ENCODE results near the gene PIGT. TPM values are rescaled to one million over a fixed set of nuclear protein-coding genes. Genes with fewer than 3 reads are reported as not detected.

Gene PIGT
- total RNA-seq, 1 experiment from 2014 or later = 101 TPM

DNA sequence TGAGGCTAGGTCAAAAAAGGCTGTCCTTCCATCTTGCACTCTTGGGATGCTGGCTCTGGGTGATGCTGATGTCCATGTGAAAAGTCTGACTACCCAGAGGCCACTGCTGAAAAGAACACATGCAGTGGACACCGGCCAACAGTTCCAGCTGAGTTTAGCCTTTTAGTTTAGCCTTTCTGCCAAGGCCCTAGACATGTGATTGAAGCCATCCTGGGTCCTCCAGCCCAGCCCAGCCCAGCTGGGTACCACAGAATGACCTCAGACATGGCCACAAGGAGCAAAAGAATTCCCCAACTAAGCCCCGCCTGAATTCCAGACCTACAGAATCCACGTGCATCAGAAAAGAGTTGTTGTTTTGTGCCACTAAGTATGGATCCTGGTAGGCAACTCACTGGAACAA lies 17.4 kb downstream of the PIGT start:
- Histone ChIP-seq H3K9me3 (ENCODE audit: insufficient read depth, low read depth) (no peaks in the 10 kb centered on the region), H3F3A (ENCODE audit: insufficient read depth, low read depth) (peaks cover 4% of the 10 kb centered on the region; the same call in 1 of the 2 replicates), H3K79me2 (ENCODE audit: low read depth) (no peaks in the 10 kb centered on the region), H3K9me2 (ENCODE audit: insufficient read depth) (no peaks in the 10 kb centered on the region), H4K20me1 (ENCODE audit: insufficient read depth) (no peaks in the 10 kb centered on the region), H3K27me3 (ENCODE audit: insufficient read depth, low read depth) (no peaks in the 10 kb centered on the region), H3K27ac (no peak overlapping the region), H3K36me3 (ENCODE audit: low read depth) (no peaks in the 10 kb centered on the region), H3K4me2 (no peak overlapping the region), H2AFZ (no peak overlapping the region), H3K4me3 (no peak overlapping the region), H3K4me1 (replicated peaks; ENCODE audit: insufficient read depth) (0 out of 2 replicates have a peak, but pooled peaks cover 3% of the 10 kb centered on the region)
- CTCF ChIA-PET = no interaction called here
- peak; percentile 21 to 47 for DNase-seq
- TF ChIP-seq CTCF (conservative IDR thresholded peaks at IDR 0.05) (no peak), EZH2 (IDR thresholded peaks at IDR 0.05; ENCODE audit: low read depth) (no peak)
- intact Hi-C loops (cut with micrococcal nuclease; ENCODE audit: unreplicated experiment) = no loop called here
- BruUV-seq (replicated peaks) = no TSS peak
- POLR2A ChIA-PET (ENCODE audit: unreplicated experiment) = interaction anchor here (0.6 kb wide), 1 partner anchor 18 kb away, joined by 3 read pairs; the partner anchor contains the start of gene PIGT

DNA sequence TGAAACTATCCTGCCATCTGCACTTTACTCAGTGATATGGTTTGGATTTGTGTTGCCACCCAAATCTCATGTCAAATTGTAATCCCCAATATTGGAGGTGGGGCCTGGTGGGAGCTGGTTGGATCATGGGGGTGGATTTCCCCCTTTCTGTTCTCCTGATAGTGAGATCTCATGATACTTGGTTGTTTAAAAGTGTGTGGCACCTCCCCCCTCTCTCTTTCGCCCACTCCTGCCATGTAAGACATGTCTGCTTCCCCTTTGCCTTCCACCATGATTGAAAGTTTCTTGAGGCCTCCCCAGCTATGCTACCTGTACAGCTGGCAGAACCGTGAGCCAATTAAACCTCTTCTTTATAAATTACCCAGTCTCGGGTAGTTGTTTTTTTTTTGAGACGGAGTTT lies 18.0 kb downstream of the PIGT start:
- no peak for DNase-seq
- Histone ChIP-seq H3K4me2 (no peak overlapping the region), H3F3A (ENCODE audit: insufficient read depth, low read depth) (peaks cover 4% of the 10 kb centered on the region; the same call in 1 of the 2 replicates), H3K27ac (no peak overlapping the region), H3K27me3 (ENCODE audit: insufficient read depth, low read depth) (no peaks in the 10 kb centered on the region), H2AFZ (no peak overlapping the region), H3K36me3 (ENCODE audit: low read depth) (no peaks in the 10 kb centered on the region), H3K9me2 (ENCODE audit: insufficient read depth) (no peaks in the 10 kb centered on the region), H4K20me1 (ENCODE audit: insufficient read depth) (no peaks in the 10 kb centered on the region), H3K79me2 (ENCODE audit: low read depth) (no peaks in the 10 kb centered on the region), H3K9me3 (ENCODE audit: insufficient read depth, low read depth) (no peaks in the 10 kb centered on the region), H3K4me1 (replicated peaks; ENCODE audit: insufficient read depth) (0 out of 2 replicates have a peak, but pooled peaks cover 3% of the 10 kb centered on the region), H3K4me3 (no peak overlapping the region)
- ChIA-PET POLR2A (ENCODE audit: unreplicated experiment) (interaction anchor here (0.6 to 0.7 kb wide), 2 partner anchors 18 to 113 kb away, joined by 3 to 4 read pairs; partner anchors contain the start of gene PIGT), CTCF (interaction anchor here (0.6 to 0.7 kb wide), 3 partner anchors 57 to 113 kb away, joined by 3 to 7 read pairs (median 7); no protein-coding TSS in a partner anchor)
- intact Hi-C loops (cut with micrococcal nuclease; ENCODE audit: unreplicated experiment) = no loop called here
- TF ChIP-seq EZH2 (IDR thresholded peaks at IDR 0.05; ENCODE audit: low read depth) (no peak), CTCF (conservative IDR thresholded peaks at IDR 0.05) (no peak)
- BruUV-seq (replicated peaks) = no TSS peak

- H3K27ac ChIP-seq = no peak overlapping the region
Observed at GRCh38 chr20:45436732-45437485, 21.0 kb downstream of the PIGT start.

More at GRCh38 chr20:45436732-45437485, 21.0 kb downstream of the PIGT start:
- Histone ChIP-seq H3K4me1 (replicated peaks; ENCODE audit: insufficient read depth) (peaks cover 14% of the 10 kb centered on the region), H2AFZ (peak overlapping the region; percentile 89), H3K27me3 (ENCODE audit: insufficient read depth, low read depth) (no peaks in the 10 kb centered on the region), H4K20me1 (ENCODE audit: insufficient read depth) (no peaks in the 10 kb centered on the region), H3F3A (ENCODE audit: insufficient read depth, low read depth) (peaks cover 4% of the 10 kb centered on the region; the same call in 1 of the 2 replicates), H3K4me2 (peak overlapping the region; percentile 75), H3K36me3 (ENCODE audit: low read depth) (no peaks in the 10 kb centered on the region), H3K4me3 (peak overlapping the region; percentile 78), H3K79me2 (ENCODE audit: low read depth) (no peaks in the 10 kb centered on the region), H3K9me3 (ENCODE audit: insufficient read depth, low read depth) (no peaks in the 10 kb centered on the region), H3K9me2 (ENCODE audit: insufficient read depth) (peaks cover 2% of the 10 kb centered on the region; the same call in 1 of the 2 replicates)
- BruUV-seq (replicated peaks) = no TSS peak
- TF ChIP-seq CTCF (conservative IDR thresholded peaks at IDR 0.05) (peak; percentile 98), EZH2 (IDR thresholded peaks at IDR 0.05; ENCODE audit: low read depth) (no peak)
- ChIA-PET CTCF (interaction anchor here (0.6 to 3.9 kb wide), 24 partner anchors 8 to 919 kb away, joined by 3 to 48 read pairs (median 5); partner anchors contain the start of gene SYS1), POLR2A (ENCODE audit: unreplicated experiment) (interaction anchor here (0.5 to 0.9 kb wide), 12 partner anchors 14 to 387 kb away, joined by 3 to 8 read pairs (median 5); partner anchors contain the start of genes SDC4 and SYS1)
- peak; percentile 70 to 89 for DNase-seq
- intact Hi-C loops (cut with micrococcal nuclease; ENCODE audit: unreplicated experiment) = loop anchor here (1.0 to 5.0 kb wide), 4 partner anchors 62 to 118 kb away; partner anchors contain the start of gene SYS1
